ENCODE data around the gene OPCML.

GRCh38 chr11:133156986-133157745 is 375.1 kb downstream of the OPCML start:
- no peak for TF ChIP-seq CTCF (IDR thresholded peaks at IDR 0.05)
- TF ChIP-seq POLR2A (IDR thresholded peaks at IDR 0.05): no peak
- TF ChIP-seq POLR2AphosphoS5 (IDR thresholded peaks at IDR 0.05; ENCODE audit: insufficient read depth in 1 of 2, low read depth in 1 of 2): no peak

All from vagina (tissue), 2 donors.